Choroid plexus epithelial cell (primary cell): ENCODE results near the gene STEAP1.
A peak's percentile ranks its signal among the peaks of the same experiment; 100 is the strongest.
"Not testable (repeated sequence)": the region's sequence is repeated elsewhere in the genome, so short reads cannot be mapped to it uniquely, and the experiment has no call there.

Experiments
- DNase-seq: peaks from one replicate; pipeline ENCODE4 v3.0.0-alpha.2; 2010; ENCODE audit warnings: low read depth
- H3K4me3 ChIP-seq: 2 replicates; pipeline ENCODE4 v1.5.1; 2011; ENCODE audit warnings: low read depth, mild to moderate bottlenecking, control low read depth, low read length, moderate library complexity
- CTCF ChIP-seq: conservative IDR thresholded peaks from 2 replicates; pipeline ENCODE4 v1.5.1; 2011; ENCODE audit warnings: low read depth, mild to moderate bottlenecking, control low read depth, inconsistent platforms, low read length, moderate library complexity

The STEAP1 gene

GRCh38 chr7:90153943-90154771 is at the start of gene STEAP1:
TSS of gene STEAP1 (plus strand) at chr7:90154469. CDS start at chr7:90159789, 5,320 bp downstream.
- DNase-seq = peak; percentile 94
- peak within 1 kb of the TSS; percentile 65 for H3K4me3 ChIP-seq
- peak; percentile 73 for TF ChIP-seq CTCF

GRCh38 chr7:90114972-90115371 is 39.3 kb upstream of the STEAP1 start:
- not testable (repeated sequence) for DNase-seq, H3K4me3 ChIP-seq
- TF ChIP-seq CTCF = peak; percentile 13

- peak overlapping the region; percentile 36 for H3K4me3 ChIP-seq
- peak; percentile 19 for DNase-seq
Measured at GRCh38 chr7:90118551-90119177, 35.6 kb upstream of the STEAP1 start.

- DNase-seq = peak; percentile 6
- peak overlapping the region; percentile 36 for H3K4me3 ChIP-seq
- no peak for TF ChIP-seq CTCF
Measured at GRCh38 chr7:90119178-90119971, 34.9 kb upstream of the STEAP1 start.

- H3K4me3 ChIP-seq, DNase-seq: not testable (repeated sequence)
Measured at GRCh38 chr7:90120205-90120604, 34.1 kb upstream of the STEAP1 start.

- H3K4me3 ChIP-seq = not testable (repeated sequence)
Measured at GRCh38 chr7:90131746-90132145, 22.5 kb upstream of the STEAP1 start.

GRCh38 chr7:90147079-90147960 is 6.9 kb upstream of the STEAP1 start:
- H3K4me3 ChIP-seq, DNase-seq: not testable (repeated sequence)

More at GRCh38 chr7:90131746-90132145, 22.5 kb upstream of the STEAP1 start:
- not testable (repeated sequence) for DNase-seq

- H3K4me3 ChIP-seq = not testable (repeated sequence)
- peak; percentile 41 for DNase-seq
- TF ChIP-seq CTCF = peak; percentile 63
Measured at GRCh38 chr7:90149428-90149827, 4.8 kb upstream of the STEAP1 start.

GRCh38 chr7:90151884-90152283 is 2.4 kb upstream of the STEAP1 start:
- not testable (repeated sequence) for DNase-seq, H3K4me3 ChIP-seq
